ENCODE measurements around the gene SERPIND1.

Gene SERPIND1

GRCh38 chr22:20741634-20742581 lies 32.0 kb upstream of the SERPIND1 start:
- no peak overlapping the region for H3K4me3 ChIP-seq (ENCODE audit: low read length)
- TF ChIP-seq ZNF274 (IDR thresholded peaks at IDR 0.05; ENCODE audit: low read depth, low read length): no peak

DNA sequence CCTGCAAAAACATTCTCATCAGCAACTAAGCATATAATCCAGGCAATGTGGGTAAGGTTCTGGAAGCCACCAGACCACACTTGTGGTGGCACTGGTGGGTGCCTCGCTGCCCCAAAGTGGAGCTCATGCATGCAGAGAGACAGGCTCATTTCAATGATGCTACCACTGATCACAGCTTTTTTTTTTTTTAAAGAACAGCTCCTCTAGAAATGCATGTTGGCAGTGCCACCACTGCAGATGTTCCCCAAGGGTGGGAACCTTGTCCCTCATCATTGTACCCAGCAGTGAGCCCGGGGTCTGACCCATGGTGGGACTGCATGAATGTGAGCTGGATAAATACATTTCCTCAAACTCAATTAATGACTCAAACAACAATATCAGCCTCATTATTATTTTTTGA lies 31.1 kb upstream of the SERPIND1 start:
- no peak for TF ChIP-seq ZNF274 (IDR thresholded peaks at IDR 0.05; ENCODE audit: low read depth, low read length)

DNA sequence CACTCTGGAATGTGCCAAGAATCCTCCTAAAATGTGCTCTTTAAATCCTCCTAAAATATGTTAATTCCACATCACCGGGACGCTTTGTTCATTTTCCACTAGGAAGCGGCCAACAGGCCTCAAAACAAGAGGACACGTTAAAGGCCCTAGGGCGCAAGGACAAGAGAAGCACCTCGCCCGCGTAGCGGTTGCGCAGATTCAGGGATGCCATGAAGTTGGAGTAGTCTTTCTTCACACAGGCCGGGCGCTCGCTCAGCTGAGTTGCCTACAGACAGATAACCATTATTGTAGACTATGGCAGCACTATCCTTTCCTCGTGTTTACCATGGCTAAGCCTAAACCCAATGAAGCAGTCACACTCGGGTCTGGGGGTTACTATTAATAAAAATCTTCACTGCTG lies 29.5 kb upstream of the SERPIND1 start:
- H3K4me3 ChIP-seq (ENCODE audit: low read length): no peak overlapping the region
- no peak for TF ChIP-seq ZNF274 (IDR thresholded peaks at IDR 0.05; ENCODE audit: low read depth, low read length)

More for the DNA sequence above, 31.1 kb upstream of the SERPIND1 start:
- H3K4me3 ChIP-seq (ENCODE audit: low read length): no peak overlapping the region

DNA sequence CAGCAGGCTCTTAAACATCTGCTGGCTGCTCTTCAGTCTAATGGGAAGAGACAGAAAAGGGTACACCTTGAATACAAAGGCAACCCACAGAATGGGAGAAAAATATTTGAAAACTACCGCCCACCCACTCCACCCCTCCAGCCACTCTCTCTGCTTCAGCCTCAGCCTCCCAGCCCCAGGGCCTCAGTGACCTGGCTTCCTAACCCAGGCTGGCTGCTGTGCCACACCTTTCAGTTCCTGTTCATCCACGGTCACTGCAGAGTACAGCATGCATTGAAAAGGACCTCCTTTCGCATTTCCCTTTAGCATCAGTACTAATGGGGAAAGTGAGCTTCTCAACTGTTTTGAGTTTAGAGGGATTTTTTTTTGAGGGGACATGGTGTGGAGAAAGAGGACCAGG lies 28.8 kb upstream of the SERPIND1 start:
- TF ChIP-seq ZNF274 (IDR thresholded peaks at IDR 0.05; ENCODE audit: low read depth, low read length): no peak
- no peak overlapping the region for H3K4me3 ChIP-seq (ENCODE audit: low read length)

DNA sequence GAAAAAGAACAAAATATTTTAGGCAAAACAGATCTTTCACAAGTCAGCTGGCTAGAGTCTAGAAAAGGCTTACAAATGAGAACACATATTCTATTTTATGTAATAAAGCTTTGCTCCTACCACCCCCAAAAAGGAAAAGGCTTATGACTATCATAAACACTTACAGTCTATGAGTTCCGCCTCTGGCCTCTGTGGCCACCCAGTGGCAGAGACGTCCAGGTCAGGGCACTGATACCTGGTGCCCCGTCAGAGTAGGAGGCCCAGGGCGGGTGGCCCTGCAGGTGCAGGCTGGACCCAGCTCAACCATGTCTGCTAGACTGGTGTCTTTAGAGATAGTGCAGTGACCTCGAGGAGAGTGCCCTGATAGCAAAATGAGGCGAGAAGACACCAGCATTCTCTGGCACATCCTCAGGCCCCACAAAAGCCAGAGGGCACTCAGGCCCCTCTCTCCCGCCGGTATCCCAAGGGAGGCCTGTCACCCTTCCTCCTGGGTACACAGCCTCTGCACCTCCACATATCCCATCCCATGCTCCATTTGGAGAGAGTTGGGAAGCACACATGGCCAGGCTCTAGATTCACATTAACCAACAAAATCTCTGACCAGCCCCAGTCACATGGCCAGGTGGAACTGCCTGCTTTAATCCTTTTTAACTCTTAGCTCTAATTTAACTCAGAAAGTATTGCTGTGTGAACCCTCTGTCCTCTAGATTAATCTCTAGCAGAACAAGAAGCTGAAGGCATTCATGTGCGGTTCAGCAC lies 27.3 kb upstream of the SERPIND1 start:
- H3K4me3 ChIP-seq (ENCODE audit: low read length): no peak overlapping the region
- TF ChIP-seq ZNF274 (IDR thresholded peaks at IDR 0.05; ENCODE audit: low read depth, low read length): no peak

DNA sequence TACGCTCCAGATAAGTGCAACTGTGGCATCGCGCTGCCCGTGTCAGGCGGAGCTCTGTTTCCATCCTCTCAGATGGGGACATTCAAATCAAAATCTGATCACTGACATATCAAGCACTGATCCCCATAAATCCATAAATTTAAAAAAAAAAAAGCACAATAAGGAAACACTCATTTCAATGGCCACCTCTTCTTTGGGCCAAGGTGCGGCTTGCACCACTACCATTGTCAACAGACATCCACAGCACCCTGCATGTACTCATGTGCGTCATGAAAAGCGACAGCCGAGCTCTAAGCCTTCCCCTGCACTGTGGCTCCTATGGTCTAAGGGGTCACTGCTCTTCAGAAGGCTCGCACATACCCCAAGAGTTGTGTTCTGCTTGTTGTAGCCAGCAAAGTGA lies 26.7 kb upstream of the SERPIND1 start:
- no peak for TF ChIP-seq ZNF274 (IDR thresholded peaks at IDR 0.05; ENCODE audit: low read depth, low read length)
- H3K4me3 ChIP-seq (ENCODE audit: low read length): no peak overlapping the region

DNA sequence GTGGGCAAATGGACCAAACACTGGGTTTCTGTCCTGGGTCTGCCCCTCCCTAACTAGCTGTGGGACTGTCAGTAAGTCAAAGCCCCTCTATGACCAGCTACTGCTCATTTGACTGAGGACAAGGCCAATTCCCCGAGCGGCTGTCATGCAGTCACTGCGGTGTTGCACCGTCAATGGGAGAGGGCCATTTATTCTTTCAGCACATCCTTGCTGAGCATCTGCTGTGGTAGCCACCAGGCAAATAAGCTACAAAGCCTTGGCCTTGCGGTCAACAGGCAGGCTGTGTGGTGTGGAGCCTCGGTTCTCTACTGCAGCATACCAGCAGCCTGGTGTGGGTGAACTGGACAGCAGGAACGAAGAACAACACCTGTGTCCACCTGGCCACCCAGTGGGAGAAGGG lies 25.8 kb upstream of the SERPIND1 start:
- no peak overlapping the region for H3K4me3 ChIP-seq (ENCODE audit: low read length)
- no peak for TF ChIP-seq ZNF274 (IDR thresholded peaks at IDR 0.05; ENCODE audit: low read depth, low read length)

- TF ChIP-seq ZNF274 (IDR thresholded peaks at IDR 0.05; ENCODE audit: low read depth, low read length): no peak
- H3K4me3 ChIP-seq (ENCODE audit: low read length): peak overlapping the region; percentile 14; the same call in 1 of the 2 replicates
These were observed 25.0 kb upstream of the SERPIND1 start for GRCh38 chr22:20748731-20749428.

DNA sequence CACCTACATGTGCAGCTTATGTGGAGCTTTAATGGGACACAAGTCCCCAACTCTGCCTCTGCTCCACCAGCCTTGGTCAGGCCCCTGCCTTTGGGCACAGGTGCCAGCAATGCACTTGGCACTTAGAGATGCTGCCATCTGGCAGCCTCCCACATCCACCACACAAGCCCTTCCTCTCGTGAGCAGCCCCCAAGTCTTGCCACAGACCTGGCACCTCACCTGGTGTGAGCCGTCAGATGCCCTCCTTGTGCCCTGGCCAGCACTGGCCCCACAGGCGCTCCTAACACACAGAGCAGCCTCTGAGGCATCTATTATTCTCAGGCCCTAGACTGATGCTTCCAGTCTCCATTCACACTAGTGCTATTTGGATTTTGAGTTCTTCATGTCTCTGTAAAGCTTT lies 24.5 kb upstream of the SERPIND1 start:
- peak overlapping the region; percentile 14; the same call in 1 of the 2 replicates for H3K4me3 ChIP-seq (ENCODE audit: low read length)
- TF ChIP-seq ZNF274 (IDR thresholded peaks at IDR 0.05; ENCODE audit: low read depth, low read length): no peak

DNA sequence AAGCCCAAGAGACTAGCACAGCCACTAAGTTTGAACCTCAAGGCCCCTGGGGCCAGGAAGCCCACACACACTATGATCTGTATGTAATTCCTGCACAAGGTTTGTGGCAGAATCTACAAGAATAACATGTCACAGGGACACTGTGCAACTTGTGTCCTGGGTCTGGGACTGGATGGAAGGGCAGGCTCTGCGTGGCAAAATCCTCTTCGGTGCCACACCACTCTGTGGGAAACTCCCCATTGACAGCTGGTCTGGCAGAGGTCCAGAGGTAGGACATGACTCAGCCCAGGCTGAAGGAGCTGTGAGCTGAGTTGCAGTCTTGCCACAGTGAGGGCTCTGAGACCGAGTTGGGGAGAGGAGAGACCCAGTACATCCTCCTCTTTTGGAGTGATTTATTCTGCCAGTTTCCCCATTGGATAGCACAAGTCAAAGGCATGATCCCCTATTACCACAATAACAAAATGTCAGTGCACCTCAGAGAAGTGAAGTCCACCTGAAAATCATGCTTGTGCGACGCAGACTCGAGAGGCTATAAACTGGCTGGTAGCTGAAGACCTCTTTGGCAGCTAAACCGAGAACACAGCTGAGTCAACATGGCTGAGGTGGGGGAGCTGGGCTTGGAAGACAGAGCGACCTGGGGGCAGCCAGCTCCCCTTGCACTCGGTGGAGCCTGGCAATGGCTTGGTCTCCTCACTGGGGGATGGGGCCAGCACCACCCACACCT lies 23.3 kb upstream of the SERPIND1 start:
- H3K4me3 ChIP-seq (ENCODE audit: low read length): no peak overlapping the region
- no peak for TF ChIP-seq ZNF274 (IDR thresholded peaks at IDR 0.05; ENCODE audit: low read depth, low read length)

- H3K4me3 ChIP-seq (ENCODE audit: low read length): no peak overlapping the region
- no peak for TF ChIP-seq ZNF274 (IDR thresholded peaks at IDR 0.05; ENCODE audit: low read depth, low read length)
These were observed 22.6 kb upstream of the SERPIND1 start for GRCh38 chr22:20751185-20751851.

DNA sequence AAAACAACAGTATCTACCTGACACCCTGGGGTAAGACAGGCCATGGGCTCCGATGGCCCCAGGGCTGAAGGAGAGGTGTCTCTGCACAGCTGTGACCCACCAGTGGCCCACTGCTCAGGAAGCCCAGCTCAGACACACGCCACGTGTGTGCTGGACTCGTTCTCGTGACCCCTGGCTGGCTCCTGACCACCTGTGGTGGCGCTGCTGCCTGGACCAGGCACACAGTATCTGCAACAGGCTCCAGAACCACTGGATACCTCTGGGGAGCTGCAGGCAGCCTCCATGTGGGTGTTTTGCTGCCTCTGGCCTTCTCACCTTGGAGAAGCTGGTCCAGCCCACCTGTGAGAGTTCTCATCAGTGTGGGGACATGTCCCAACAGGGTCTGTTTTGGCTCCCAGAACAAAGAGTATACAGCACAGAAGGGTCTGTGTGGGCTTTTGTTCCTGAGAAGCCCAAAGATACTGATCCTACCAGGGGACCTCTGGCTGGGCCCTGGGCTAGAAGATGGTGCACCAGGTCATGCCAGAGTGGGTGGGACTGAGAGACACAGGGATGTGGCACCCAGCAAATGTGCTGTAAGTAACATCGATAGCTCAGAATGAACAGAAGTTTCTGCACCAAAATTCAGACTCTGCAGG lies 21.7 kb upstream of the SERPIND1 start:
- TF ChIP-seq ZNF274 (IDR thresholded peaks at IDR 0.05; ENCODE audit: low read depth, low read length): no peak
- H3K4me3 ChIP-seq (ENCODE audit: low read length): no peak overlapping the region

- H3K4me3 ChIP-seq (ENCODE audit: low read length): no peak overlapping the region
- no peak for TF ChIP-seq ZNF274 (IDR thresholded peaks at IDR 0.05; ENCODE audit: low read depth, low read length)
These were observed 21.0 kb upstream of the SERPIND1 start for GRCh38 chr22:20752873-20753272.
